ENCODE measurements around the gene GALE.

- TF ChIP-seq CTCF (conservative IDR thresholded peaks at IDR 0.05; ENCODE audit: low read length) (no peak), EZH2phosphoT487 (IDR thresholded peaks at IDR 0.05; ENCODE audit: borderline replicate concordance, low read depth, low read length) (no peak)
Measured at GRCh38 chr1:23797478-23798448, 2.8 kb downstream of the GALE start.

All from OCI-LY7 (cell line).